GM12878 (cell line): Measurements from ENCODE around the gene ARL4D. TPM values are rescaled to one million over a fixed set of nuclear protein-coding genes. Genes with fewer than 3 reads are reported as not detected.

Experiments
- BMI1 ChIP-seq: fragments of 450-650 bp; IDR thresholded peaks from 2 replicates; pipeline ENCODE4 v1.6.1; 2016; ENCODE audit warnings: mild to moderate bottlenecking, moderate library complexity, borderline replicate concordance
- CBX3 ChIP-seq: fragments of 200-600 bp; sonication (generic); IDR thresholded peaks from 2 replicates; pipeline ENCODE4 v1.6.1; 2016; ENCODE audit warnings: low read depth, borderline replicate concordance
- DPF2 ChIP-seq: fragments of 450-650 bp; IDR thresholded peaks from 2 replicates; pipeline ENCODE4 v1.6.1; 2017; ENCODE audit warnings: mild to moderate bottlenecking
- HDAC2 ChIP-seq: fragments of 200-600 bp; sonication (generic); IDR thresholded peaks from 2 replicates; pipeline ENCODE4 v1.6.1; 2017
- JUNB ChIP-seq: IDR thresholded peaks from 2 replicates; pipeline ENCODE4 v1.6.1; 2016; ENCODE audit warnings: antibody characterized with exemption, mild to moderate bottlenecking
- KAT2A ChIP-seq: conservative IDR thresholded peaks from 2 replicates; pipeline ENCODE4 v1.6.1; 2011; ENCODE audit warnings: low read depth, low read length; ENCODE audit not compliant: control insufficient read depth
- MEF2B ChIP-seq: fragments of 450-650 bp; IDR thresholded peaks from 2 replicates; pipeline ENCODE4 v1.6.1; 2018; ENCODE audit warnings: mild to moderate bottlenecking, moderate library complexity; ENCODE audit not compliant: partially characterized antibody, poor library complexity, severe bottlenecking
- MTA3 ChIP-seq: IDR thresholded peaks from 2 replicates; pipeline ENCODE4 v1.6.1; 2012; ENCODE audit warnings: low read length, inconsistent platforms, borderline replicate concordance
- NBN ChIP-seq: fragments of 450-650 bp; IDR thresholded peaks from 2 replicates; pipeline ENCODE4 v1.6.1; 2016
- PAX5 ChIP-seq: IDR thresholded peaks from 2 replicates; pipeline ENCODE4 v1.6.1; 2011; ENCODE audit warnings: low read depth, low read length, borderline replicate concordance
- POLR2A ChIP-seq: IDR thresholded peaks from 2 replicates; pipeline ENCODE4 v1.6.1; 2011; ENCODE audit warnings: low read depth, mild to moderate bottlenecking, low read length
- SPI1 ChIP-seq: IDR thresholded peaks from 2 replicates; pipeline ENCODE4 v1.6.1; 2011; ENCODE audit warnings: low read depth, mild to moderate bottlenecking, low read length, moderate library complexity, borderline replicate concordance; ENCODE audit not compliant: insufficient read depth
- TAF1 ChIP-seq: IDR thresholded peaks from 2 replicates; pipeline ENCODE4 v1.6.1; 2011; ENCODE audit warnings: mild to moderate bottlenecking, low read depth, low read length, borderline replicate concordance
- TARDBP ChIP-seq: IDR thresholded peaks from 2 replicates; pipeline ENCODE4 v1.6.1; 2016; ENCODE audit warnings: borderline replicate concordance
- TCF12 ChIP-seq: IDR thresholded peaks from 2 replicates; pipeline ENCODE4 v1.6.1; 2011; ENCODE audit warnings: low read depth, mild to moderate bottlenecking, low read length
- TCF7 ChIP-seq: IDR thresholded peaks from 2 replicates; pipeline ENCODE4 v1.6.1; 2014; ENCODE audit warnings: antibody characterized with exemption, borderline replicate concordance
- ZNF24 ChIP-seq: fragments of 450-650 bp; IDR thresholded peaks from 2 replicates; pipeline ENCODE4 v1.6.1; 2017; ENCODE audit warnings: antibody characterized with exemption, mild to moderate bottlenecking
- ZZZ3 ChIP-seq: IDR thresholded peaks from 2 replicates; pipeline ENCODE4 v1.6.1; 2011; ENCODE audit warnings: low read depth; ENCODE audit not compliant: control insufficient read depth, insufficient read length
- polyA plus RNA-seq, 11 experiments: library from polyadenylated mRNA; depleted of rRNA in 4 of 11; unstranded in 6 of 11; stranded (reverse) in 5 of 11; fragments of >200 nt; fragmentation: Nextera tagmentation in 4 of 11; fragmentation: Illumina TruSeq in 1 of 11; extraction: Ambion mirVana in 4 of 11; extraction: Trizol in 1 of 11; gene quantifications; 1 replicate in 1 of 11; 2 replicates in 10 of 11; pipeline versions ENCODE4 v1.2.1 to v1.2.3, GENCODE V29; 2011 to 2016; ENCODE audit warnings: inconsistent platforms in 2 of 11, missing spikeins in 2 of 11, low read depth in 1 of 11
- total RNA-seq, 4 experiments: library from RNA; depleted of rRNA in 3 of 4; stranded (reverse); fragments of >200 nt in 3 of 4; fragmentation: Illumina TruSeq in 1 of 4; extraction: Trizol in 1 of 4; gene quantifications; 2 replicates each; pipeline versions ENCODE4 v1.2.1 to v1.2.3, GENCODE V29; 2013 to 2021
- TF ChIP-seq, protein P1 (sequence below): IDR thresholded peaks from 2 replicates; pipeline ENCODE4 v1.6.1; 2012; ENCODE audit warnings: low read depth, low read length, improper control_type of control experiment
- TF ChIP-seq, protein P2 (sequence below): fragments of 450-650 bp; IDR thresholded peaks from 2 replicates; pipeline ENCODE4 v1.6.1; 2017; ENCODE audit warnings: borderline replicate concordance
- TF ChIP-seq, protein P3 (sequence below): IDR thresholded peaks from 2 replicates; pipeline ENCODE4 v1.6.1; 2012; ENCODE audit warnings: low read length, inconsistent platforms
- TF ChIP-seq, protein P4 (sequence below): IDR thresholded peaks from 2 replicates; pipeline ENCODE4 v1.6.1; 2012; ENCODE audit warnings: mild to moderate bottlenecking, low read depth, low read length
- TF ChIP-seq, protein P5 (sequence below): fragments of 450-650 bp; formaldehyde crosslinking; IDR thresholded peaks from 2 replicates; pipeline ENCODE4 v1.4.0; 2020; ENCODE audit warnings: mild to moderate bottlenecking, moderate library complexity

Gene ARL4D
- total and polyA plus RNA-seq, 10 of the 15 experiments (the other 5 are each of a cell fraction or from before 2014, with no cell fraction given): 0.10 to 1.5 (median 0.75) TPM

DNA sequence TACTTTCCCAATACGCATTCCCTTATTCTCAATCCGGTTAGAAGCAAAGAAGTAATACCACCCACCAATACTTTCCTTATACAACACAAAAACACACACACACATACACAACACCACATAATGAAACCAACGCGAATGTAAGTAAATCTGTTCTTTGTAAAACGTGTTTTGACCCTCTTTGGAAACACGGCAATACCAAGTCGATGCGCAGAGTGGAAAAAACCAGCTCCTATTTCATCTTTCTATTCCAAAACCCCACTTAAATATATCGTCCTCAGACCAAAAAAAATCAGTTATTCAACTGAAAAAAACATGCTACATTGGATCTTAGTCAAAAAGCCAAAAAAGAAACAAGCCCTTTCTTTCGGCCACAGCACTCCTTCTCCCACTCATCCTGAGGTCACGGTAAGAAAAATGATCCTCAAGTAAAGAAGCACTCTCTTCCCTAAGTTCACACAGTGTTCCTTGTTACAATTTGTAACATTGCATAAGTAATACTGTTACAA is 31.0 kb upstream of the ARL4D start (continued):
- TF ChIP-seq TCF12: peak; percentile 92
- no peak for TF ChIP-seq KAT2A
- TF ChIP-seq, protein P1, sequence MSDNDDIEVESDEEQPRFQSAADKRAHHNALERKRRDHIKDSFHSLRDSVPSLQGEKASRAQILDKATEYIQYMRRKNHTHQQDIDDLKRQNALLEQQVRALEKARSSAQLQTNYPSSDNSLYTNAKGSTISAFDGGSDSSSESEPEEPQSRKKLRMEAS: no peak
- peak; percentile 98 for TF ChIP-seq NBN
- TF ChIP-seq TCF7: peak; percentile 82
- TF ChIP-seq, protein P2, sequence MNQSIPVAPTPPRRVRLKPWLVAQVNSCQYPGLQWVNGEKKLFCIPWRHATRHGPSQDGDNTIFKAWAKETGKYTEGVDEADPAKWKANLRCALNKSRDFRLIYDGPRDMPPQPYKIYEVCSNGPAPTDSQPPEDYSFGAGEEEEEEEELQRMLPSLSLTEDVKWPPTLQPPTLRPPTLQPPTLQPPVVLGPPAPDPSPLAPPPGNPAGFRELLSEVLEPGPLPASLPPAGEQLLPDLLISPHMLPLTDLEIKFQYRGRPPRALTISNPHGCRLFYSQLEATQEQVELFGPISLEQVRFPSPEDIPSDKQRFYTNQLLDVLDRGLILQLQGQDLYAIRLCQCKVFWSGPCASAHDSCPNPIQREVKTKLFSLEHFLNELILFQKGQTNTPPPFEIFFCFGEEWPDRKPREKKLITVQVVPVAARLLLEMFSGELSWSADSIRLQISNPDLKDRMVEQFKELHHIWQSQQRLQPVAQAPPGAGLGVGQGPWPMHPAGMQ: 0 out of 2 replicates have a peak, but pooled peaks have one; percentile 9
- no peak for TF ChIP-seq HDAC2
- no peak for TF ChIP-seq SPI1
- TF ChIP-seq, protein P3, sequence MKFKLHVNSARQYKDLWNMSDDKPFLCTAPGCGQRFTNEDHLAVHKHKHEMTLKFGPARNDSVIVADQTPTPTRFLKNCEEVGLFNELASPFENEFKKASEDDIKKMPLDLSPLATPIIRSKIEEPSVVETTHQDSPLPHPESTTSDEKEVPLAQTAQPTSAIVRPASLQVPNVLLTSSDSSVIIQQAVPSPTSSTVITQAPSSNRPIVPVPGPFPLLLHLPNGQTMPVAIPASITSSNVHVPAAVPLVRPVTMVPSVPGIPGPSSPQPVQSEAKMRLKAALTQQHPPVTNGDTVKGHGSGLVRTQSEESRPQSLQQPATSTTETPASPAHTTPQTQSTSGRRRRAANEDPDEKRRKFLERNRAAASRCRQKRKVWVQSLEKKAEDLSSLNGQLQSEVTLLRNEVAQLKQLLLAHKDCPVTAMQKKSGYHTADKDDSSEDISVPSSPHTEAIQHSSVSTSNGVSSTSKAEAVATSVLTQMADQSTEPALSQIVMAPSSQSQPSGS: peak; percentile 100
- no peak for TF ChIP-seq MEF2B
- TF ChIP-seq DPF2: no peak
- peak; percentile 96 for TF ChIP-seq ZNF24
- no peak for TF ChIP-seq CBX3
- TF ChIP-seq JUNB: peak; percentile 68
- TF ChIP-seq, protein P4, sequence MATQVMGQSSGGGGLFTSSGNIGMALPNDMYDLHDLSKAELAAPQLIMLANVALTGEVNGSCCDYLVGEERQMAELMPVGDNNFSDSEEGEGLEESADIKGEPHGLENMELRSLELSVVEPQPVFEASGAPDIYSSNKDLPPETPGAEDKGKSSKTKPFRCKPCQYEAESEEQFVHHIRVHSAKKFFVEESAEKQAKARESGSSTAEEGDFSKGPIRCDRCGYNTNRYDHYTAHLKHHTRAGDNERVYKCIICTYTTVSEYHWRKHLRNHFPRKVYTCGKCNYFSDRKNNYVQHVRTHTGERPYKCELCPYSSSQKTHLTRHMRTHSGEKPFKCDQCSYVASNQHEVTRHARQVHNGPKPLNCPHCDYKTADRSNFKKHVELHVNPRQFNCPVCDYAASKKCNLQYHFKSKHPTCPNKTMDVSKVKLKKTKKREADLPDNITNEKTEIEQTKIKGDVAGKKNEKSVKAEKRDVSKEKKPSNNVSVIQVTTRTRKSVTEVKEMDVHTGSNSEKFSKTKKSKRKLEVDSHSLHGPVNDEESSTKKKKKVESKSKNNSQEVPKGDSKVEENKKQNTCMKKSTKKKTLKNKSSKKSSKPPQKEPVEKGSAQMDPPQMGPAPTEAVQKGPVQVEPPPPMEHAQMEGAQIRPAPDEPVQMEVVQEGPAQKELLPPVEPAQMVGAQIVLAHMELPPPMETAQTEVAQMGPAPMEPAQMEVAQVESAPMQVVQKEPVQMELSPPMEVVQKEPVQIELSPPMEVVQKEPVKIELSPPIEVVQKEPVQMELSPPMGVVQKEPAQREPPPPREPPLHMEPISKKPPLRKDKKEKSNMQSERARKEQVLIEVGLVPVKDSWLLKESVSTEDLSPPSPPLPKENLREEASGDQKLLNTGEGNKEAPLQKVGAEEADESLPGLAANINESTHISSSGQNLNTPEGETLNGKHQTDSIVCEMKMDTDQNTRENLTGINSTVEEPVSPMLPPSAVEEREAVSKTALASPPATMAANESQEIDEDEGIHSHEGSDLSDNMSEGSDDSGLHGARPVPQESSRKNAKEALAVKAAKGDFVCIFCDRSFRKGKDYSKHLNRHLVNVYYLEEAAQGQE: peak; percentile 46; the same call in 1 of the 2 replicates
- peak; percentile 99 for TF ChIP-seq POLR2A
- TF ChIP-seq MTA3: peak; percentile 100
- TF ChIP-seq ZZZ3: no peak
- TF ChIP-seq TAF1: no peak
- TF ChIP-seq, protein P5, sequence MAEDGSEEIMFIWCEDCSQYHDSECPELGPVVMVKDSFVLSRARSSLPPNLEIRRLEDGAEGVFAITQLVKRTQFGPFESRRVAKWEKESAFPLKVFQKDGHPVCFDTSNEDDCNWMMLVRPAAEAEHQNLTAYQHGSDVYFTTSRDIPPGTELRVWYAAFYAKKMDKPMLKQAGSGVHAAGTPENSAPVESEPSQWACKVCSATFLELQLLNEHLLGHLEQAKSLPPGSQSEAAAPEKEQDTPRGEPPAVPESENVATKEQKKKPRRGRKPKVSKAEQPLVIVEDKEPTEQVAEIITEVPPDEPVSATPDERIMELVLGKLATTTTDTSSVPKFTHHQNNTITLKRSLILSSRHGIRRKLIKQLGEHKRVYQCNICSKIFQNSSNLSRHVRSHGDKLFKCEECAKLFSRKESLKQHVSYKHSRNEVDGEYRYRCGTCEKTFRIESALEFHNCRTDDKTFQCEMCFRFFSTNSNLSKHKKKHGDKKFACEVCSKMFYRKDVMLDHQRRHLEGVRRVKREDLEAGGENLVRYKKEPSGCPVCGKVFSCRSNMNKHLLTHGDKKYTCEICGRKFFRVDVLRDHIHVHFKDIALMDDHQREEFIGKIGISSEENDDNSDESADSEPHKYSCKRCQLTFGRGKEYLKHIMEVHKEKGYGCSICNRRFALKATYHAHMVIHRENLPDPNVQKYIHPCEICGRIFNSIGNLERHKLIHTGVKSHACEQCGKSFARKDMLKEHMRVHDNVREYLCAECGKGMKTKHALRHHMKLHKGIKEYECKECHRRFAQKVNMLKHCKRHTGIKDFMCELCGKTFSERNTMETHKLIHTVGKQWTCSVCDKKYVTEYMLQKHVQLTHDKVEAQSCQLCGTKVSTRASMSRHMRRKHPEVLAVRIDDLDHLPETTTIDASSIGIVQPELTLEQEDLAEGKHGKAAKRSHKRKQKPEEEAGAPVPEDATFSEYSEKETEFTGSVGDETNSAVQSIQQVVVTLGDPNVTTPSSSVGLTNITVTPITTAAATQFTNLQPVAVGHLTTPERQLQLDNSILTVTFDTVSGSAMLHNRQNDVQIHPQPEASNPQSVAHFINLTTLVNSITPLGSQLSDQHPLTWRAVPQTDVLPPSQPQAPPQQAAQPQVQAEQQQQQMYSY (CRISPR knock-in tag): peak; percentile 97
- TF ChIP-seq TARDBP: peak; percentile 92
- TF ChIP-seq BMI1: peak; percentile 96
- peak; percentile 15; the same call in 1 of the 2 replicates for TF ChIP-seq PAX5
